ENCODE results near the gene TP53TG3B. TPM values are rescaled to one million over a fixed set of nuclear protein-coding genes. Genes with fewer than 3 reads are reported as not detected.
"Not testable (repeated sequence)": the region's sequence is repeated elsewhere in the genome, so short reads cannot be mapped to it uniquely, and the experiment has no call there.

TP53TG3B gene, protein sequence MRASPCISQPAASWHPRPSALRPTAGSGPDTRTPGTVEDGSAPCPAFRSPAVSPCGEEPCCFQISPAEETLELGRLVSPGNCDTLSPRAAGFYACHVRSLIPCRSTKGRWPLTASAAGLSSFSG
- not detected for total RNA-seq
- polyA plus RNA-seq = not detected

DNA sequence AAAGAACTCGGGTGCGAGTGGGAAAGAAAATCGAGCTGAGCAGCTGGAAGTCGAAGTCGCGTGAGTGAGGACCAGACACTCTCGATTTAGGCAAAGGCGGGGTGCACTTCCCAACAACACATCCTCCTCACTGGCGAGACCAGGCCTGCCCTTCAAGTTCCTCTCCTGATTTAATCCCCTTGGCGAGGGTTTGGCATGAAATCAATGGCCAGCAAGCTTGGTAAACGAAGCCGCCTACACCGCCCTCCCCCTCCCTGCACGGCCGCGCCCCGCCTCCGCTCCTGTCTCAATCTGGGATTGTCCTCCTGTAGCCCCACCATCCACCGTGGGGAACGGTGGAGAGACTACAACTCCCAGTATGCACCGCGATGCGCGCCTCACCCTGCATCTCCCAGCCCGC lies at the start of gene TP53TG3B:
Gene TP53TG3B (plus strand): TSS at position 301 of the 400 bp plus-strand sequence. CDS start 68 bp downstream, at position 369.
- not testable (repeated sequence) for H3K4me1 ChIP-seq (ENCODE audit: insufficient read depth); DNase-seq (ENCODE audit: extremely low spot score); H3K27ac ChIP-seq (ENCODE audit: low read depth); H3K4me3 ChIP-seq (ENCODE audit: low read depth, low read length); H3K36me3 ChIP-seq (ENCODE audit: insufficient read depth)
- no CpG with 5 or more reads among the region's 25 CpGs for WGBS

DNA sequence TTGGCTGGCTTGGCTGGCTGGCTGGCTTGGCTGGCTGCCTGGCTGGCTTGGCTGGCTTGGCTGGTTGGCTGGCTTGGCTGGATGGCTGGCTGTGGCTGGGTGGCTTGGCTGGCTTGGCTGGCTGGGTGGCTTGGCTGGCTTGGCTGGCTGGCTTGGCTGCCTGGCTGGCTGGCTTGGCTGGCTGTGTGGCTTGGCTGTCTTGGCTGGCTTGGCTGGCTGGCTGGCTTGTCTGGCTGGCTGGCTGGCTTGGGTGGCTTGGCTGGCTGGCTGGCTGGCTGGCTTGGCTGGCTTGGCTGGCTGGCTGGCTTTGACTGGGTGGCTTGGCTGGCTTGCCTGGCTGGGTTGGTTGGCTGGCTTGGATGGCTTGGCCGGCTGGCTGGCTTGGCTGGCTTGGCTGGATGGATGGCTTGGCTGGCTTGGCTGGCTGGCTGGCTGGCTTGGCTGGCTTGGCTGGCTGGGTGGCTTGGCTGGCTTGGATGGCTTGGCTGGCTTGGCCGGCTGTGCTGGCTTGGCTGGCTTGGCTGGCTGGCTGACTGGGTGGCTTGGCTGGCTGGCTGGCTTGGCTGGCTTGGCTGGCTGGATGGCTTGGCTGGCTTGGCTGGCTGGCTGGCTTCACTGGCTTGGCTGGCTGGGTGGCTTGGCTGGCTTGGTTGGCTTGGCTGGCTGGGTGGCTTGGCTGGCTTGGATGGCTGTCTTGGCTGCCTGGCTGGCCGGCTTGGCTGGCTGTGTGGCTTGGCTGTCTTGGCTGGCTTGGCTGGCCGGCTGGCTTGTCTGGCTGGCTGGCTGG lies 24.2 kb upstream of the TP53TG3B start:
- not testable (repeated sequence) for H3K4me3 ChIP-seq (ENCODE audit: low read depth, low read length); H3K27ac ChIP-seq (ENCODE audit: low read depth); H3K4me1 ChIP-seq (ENCODE audit: insufficient read depth); H3K36me3 ChIP-seq (ENCODE audit: insufficient read depth); DNase-seq (ENCODE audit: extremely low spot score)
- WGBS = 75% methylated on average over 4 of the region's 4 CpGs

DNA sequence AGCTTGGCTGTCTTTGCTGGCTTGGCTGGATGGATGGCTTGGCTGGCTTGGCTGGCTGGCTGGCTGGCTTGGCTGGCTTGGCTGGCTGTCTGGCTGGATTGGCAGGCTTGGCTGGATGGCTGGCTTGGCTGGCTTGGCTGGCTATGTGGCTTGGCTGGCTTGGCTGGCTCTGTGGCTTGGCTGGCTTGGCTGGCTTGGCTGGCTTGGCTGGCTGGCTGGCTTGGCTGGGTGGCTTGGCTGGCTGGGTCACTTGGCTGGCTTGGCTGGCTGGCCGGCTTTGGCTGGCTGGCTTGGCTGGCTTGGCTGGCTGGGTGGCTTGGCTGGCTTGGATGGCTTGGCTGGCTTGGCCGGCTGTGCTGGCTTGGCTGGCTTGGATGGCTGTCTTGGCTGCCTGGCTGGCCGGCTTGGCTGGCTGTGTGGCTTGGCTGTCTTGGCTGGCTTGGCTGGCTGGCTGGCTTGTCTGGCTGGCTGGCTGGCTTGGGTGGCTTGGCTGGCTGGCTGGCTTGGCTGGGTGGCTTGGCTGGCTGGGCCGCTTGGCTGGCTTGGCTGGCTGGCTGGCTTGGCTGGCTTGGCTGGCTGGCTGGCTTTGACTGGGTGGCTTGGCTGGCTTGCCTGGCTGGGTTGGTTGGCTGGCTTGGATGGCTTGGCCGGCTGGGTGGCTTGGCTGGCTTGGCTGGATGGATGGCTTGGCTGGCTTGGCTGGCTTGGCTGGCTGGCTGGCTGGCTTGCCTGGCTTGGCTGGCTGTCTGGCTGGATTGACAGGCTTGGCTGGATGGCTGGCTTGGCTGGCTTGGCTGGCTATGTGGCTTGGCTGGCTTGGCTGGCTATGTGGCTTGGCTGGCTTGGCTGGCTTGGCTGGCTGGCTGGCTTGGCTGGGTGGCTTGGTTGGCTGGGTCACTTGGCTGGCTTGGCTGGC lies 22.8 kb upstream of the TP53TG3B start:
- 74% methylated on average over 5 of the region's 5 CpGs for WGBS
- not testable (repeated sequence) for H3K36me3 ChIP-seq (ENCODE audit: insufficient read depth); DNase-seq (ENCODE audit: extremely low spot score); H3K4me1 ChIP-seq (ENCODE audit: insufficient read depth); H3K4me3 ChIP-seq (ENCODE audit: low read depth, low read length); H3K27ac ChIP-seq (ENCODE audit: low read depth)

DNA sequence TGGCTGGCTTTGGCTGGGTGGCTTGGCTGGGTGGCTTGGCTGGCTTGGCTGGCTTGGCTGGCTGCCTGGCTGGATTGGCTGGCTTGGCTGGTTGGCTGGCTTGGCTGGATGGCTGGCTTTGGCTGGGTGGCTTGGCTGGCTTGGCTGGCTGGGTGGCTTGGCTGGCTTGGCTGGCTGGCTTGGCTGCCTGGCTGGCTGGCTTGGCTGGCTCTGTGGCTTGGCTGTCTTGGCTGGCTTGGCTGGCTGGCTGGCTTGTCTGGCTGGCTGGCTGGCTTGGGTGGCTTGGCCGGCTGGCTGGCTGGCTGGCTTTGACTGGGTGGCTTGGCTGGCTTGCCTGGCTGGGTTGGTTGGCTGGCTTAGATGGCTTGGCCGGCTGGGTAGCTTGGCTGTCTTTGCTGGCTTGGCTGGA lies 22.1 kb upstream of the TP53TG3B start:
- not testable (repeated sequence) for H3K4me3 ChIP-seq (ENCODE audit: low read depth, low read length); H3K4me1 ChIP-seq (ENCODE audit: insufficient read depth); H3K36me3 ChIP-seq (ENCODE audit: insufficient read depth); DNase-seq (ENCODE audit: extremely low spot score); H3K27ac ChIP-seq (ENCODE audit: low read depth)
- WGBS = 69% methylated on average over 2 of the region's 2 CpGs

DNA sequence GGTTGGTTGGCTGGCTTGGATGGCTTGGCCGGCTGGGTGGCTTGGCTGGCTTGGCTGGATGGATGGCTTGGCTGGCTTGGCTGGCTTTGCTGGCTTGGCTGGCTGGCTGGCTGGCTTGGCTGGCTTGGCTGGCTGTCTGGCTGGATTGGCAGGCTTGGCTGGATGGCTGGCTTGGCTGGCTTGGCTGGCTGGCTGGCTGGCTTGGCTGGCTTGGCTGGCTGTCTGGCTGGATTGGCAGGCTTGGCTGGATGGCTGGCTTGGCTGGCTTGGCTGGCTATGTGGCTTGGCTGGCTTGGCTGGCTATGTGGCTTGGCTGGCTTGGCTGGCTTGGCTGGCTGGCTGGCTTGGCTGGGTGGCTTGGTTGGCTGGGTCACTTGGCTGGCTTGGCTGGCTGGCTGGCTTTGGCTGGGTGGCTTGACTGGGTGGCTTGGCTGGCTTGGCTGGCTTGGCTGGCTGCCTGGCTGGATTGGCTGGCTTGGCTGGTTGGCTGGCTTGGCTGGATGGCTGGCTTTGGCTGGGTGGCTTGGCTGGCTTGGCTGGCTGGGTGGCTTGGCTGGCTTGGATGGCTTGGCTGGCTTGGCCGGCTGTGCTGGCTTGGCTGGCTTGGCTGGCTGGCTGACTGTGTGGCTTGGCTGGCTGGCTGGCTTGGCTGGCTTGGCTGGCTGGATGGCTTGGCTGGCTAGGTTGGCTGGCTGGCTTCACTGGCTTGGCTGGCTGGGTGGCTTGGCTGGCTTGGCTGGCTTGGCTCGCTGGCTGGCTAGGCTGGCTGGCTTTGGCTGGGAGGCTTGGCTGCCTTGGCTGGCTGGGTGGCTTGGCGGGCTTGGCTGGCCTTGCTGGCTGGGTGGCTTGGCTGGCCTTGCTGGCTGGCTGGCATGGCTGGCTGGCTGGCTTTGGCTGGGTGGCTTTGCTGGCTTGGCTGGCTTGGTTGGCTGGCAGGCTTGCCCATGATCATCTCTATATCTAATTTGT lies 21.3 kb upstream of the TP53TG3B start:
- WGBS = 82% methylated on average over 3 of the region's 4 CpGs
- not testable (repeated sequence) for DNase-seq (ENCODE audit: extremely low spot score); H3K4me3 ChIP-seq (ENCODE audit: low read depth, low read length); H3K4me1 ChIP-seq (ENCODE audit: insufficient read depth); H3K36me3 ChIP-seq (ENCODE audit: insufficient read depth); H3K27ac ChIP-seq (ENCODE audit: low read depth)

Small RNA genes lying within 50 kb of the gene (small RNA-seq; reads per million reads assigned to genes)
- gene AC141257.3 = not detected
- not detected for gene AC141257.4

Other genes with a start within 250 kb of the TP53TG3B start
- gene TP53TG3C, start 166.6 kb upstream of the TP53TG3B start, total RNA-seq = not detected
- not detected for gene TP53TG3C, start 166.6 kb upstream of the TP53TG3B start, polyA plus RNA-seq
- not detected for gene TP53TG3E, start 56.5 kb upstream of the TP53TG3B start, total RNA-seq
- not detected for gene TP53TG3E, start 56.5 kb upstream of the TP53TG3B start, polyA plus RNA-seq
- not detected for gene TP53TG3F, start 98.8 kb downstream of the TP53TG3B start, total RNA-seq
- not detected for gene TP53TG3F, start 98.8 kb downstream of the TP53TG3B start, polyA plus RNA-seq